C4-2B (cell line): ENCODE data around the gene LIN28B.

ENCODE experiments used
- CTCF ChIP-seq: fragments of 450-650 bp; conservative IDR thresholded peaks from 2 replicates; pipeline ENCODE4 v1.5.1; 2017; ENCODE audit warnings: mild to moderate bottlenecking
- ZFX ChIP-seq: fragments of 450-650 bp; IDR thresholded peaks from 2 replicates; pipeline ENCODE4 v1.6.1; 2017

DNA sequence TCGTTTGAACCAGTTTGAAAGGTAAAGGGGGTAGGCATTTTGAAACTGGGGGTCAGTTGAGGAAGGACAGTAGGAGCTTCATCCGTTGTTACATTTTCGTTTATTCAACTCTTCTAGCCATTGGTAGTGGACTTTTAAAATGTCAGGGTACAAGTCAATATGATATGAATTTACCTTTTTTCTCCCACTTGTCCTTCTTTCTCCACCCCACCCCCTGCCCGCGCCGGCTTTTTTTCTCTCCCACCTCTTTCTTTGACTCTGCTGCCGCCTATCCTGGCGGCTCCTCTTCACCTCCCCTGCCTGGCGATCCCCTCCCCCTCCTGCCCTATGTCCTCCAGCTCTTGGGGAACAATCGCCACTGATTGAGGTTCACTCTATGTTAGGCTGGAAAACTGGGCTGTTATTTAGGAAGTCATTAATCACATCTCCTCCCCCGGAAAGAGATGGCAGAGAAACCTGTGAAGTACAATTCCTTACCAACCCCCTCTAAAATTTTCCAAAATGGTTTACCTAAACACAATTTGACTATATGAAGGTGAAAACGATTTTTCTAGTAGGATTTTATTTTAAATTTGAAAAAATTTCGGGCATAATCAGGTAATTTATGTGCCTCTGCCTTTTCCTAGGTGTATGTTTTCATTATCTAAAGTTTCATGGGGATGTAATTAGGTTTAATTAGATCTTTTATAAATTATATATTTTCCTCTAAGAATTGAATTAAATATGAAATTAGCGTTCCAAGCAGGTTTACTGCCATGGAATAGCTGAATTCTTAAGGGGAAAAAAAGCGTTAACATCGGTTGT lies 778 bp upstream of the LIN28B start:
- TF ChIP-seq CTCF, result no peak
- no peak for TF ChIP-seq ZFX
